Breast epithelium (tissue), 4 donors: Measurements from ENCODE around the gene POC1A. TPM values are rescaled to one million over a fixed set of nuclear protein-coding genes. Genes with fewer than 3 reads are reported as not detected.

Source experiments
- DNase-seq, 2 donors: peaks; one replicate each; pipeline ENCODE4 v3.0.0-alpha.2; 2019; ENCODE audit warnings: low spot score in 2 of 2
- H3K27ac ChIP-seq, 2 donors: fragments of 200-600 bp; sonication (generic) in 1 of 2; one replicate each; pipeline ENCODE4 v1.5.1; 2016 to 2019; ENCODE audit warnings: mild to moderate bottlenecking in 1 of 2
- H3K27me3 ChIP-seq, 2 donors: fragments of 200-600 bp; sonication (generic) in 1 of 2; one replicate each; pipeline versions ENCODE4 v1.5.1 to v1.6.0; 2017 to 2019; ENCODE audit warnings: control low read depth in 1 of 2, mild to moderate bottlenecking in 1 of 2
- H3K36me3 ChIP-seq: fragments of 200-600 bp; one replicate; pipeline ENCODE4 v1.5.1; 2019
- H3K4me1 ChIP-seq, 2 donors: fragments of 200-600 bp; sonication (generic); one replicate each; pipeline ENCODE4 v1.5.1; 2016 to 2019; ENCODE audit warnings: control low read depth in 1 of 2
- H3K4me3 ChIP-seq, 3 donors: fragments of 200-600 bp; sonication (generic); 1 replicate in 2 of 3; 2 replicates in 1 of 3; pipeline ENCODE4 v1.5.1; 2016 to 2019; ENCODE audit warnings: mild to moderate bottlenecking in 3 of 3, moderate library complexity in 2 of 3
- H3K9me3 ChIP-seq, 2 donors: fragments of 200-600 bp; sonication (generic) in 1 of 2; one replicate each; pipeline ENCODE4 v1.5.1; 2016 to 2019; ENCODE audit warnings: control low read depth in 1 of 2
- POLR2A ChIP-seq: fragments of 450-650 bp; IDR thresholded peaks from one replicate; pipeline ENCODE4 v1.6.1; 2016; ENCODE audit warnings: antibody characterized with exemption, mild to moderate bottlenecking, moderate library complexity
- POLR2AphosphoS5 ChIP-seq, 3 donors: sonication (generic); formaldehyde crosslinking; IDR thresholded peaks; one replicate each; pipeline ENCODE4 v1.6.1; 2017; ENCODE audit warnings: antibody characterized with exemption in 3 of 3
- intact Hi-C: fragments of 100-400 bp; cut with DNase I; formaldehyde crosslinking; loops from one replicate; pipeline ENCODE4 v1.15.1; 2023; ENCODE audit warnings: low total_unique reads
- total RNA-seq, 3 donors: library from RNA; depleted of rRNA; stranded (reverse); fragments of >200 nt; gene quantifications; one replicate each; pipeline ENCODE4 v1.1.0, GENCODE V29; 2016
- TF ChIP-seq, protein P1 (sequence below), 3 donors: fragments of 450-650 bp; IDR thresholded peaks; one replicate each; pipeline ENCODE4 v1.5.1; 2016 to 2017; ENCODE audit warnings: antibody characterized with exemption in 3 of 3, mild to moderate bottlenecking in 3 of 3, moderate library complexity in 3 of 3

The POC1A gene
- total RNA-seq, 3 donors from 2014 or later, result 1.9 to 2.7 (median 2.6) TPM

DNA sequence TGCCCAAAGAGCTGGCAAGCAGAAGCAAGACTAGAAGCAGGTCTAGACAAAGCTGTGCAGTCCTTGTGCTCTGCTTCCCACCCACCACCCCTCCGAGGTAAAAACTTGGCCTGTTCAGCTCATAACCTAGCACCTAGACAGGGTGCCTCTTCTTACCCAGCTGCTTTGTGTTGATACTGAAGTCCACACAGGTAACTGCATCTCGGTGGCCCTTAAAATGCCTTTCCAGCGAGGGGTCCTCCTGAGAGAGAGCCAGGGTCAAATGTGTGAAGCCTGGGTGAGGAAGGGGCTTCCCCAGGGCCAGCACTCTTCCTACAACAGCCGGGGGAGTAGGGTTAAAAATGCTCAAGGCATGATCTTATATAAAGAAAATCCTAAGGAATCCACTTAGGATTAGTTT, 3.4 kb downstream of the POC1A start:
- Histone ChIP-seq H3K27me3 (no peaks in the 10 kb centered on the region), H3K36me3 (no peaks in the 10 kb centered on the region), H3K27ac (no peak overlapping the region), H3K4me1 (peaks cover 0 to 10% of the 10 kb centered on the region in 2 donors), H3K9me3 (no peaks in the 10 kb centered on the region), H3K4me3 (no peak overlapping the region)
- TF ChIP-seq, protein P1, sequence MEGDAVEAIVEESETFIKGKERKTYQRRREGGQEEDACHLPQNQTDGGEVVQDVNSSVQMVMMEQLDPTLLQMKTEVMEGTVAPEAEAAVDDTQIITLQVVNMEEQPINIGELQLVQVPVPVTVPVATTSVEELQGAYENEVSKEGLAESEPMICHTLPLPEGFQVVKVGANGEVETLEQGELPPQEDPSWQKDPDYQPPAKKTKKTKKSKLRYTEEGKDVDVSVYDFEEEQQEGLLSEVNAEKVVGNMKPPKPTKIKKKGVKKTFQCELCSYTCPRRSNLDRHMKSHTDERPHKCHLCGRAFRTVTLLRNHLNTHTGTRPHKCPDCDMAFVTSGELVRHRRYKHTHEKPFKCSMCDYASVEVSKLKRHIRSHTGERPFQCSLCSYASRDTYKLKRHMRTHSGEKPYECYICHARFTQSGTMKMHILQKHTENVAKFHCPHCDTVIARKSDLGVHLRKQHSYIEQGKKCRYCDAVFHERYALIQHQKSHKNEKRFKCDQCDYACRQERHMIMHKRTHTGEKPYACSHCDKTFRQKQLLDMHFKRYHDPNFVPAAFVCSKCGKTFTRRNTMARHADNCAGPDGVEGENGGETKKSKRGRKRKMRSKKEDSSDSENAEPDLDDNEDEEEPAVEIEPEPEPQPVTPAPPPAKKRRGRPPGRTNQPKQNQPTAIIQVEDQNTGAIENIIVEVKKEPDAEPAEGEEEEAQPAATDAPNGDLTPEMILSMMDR (IDR thresholded peaks at IDR 0.05), result no peak
- no peak for TF ChIP-seq POLR2AphosphoS5 (IDR thresholded peaks at IDR 0.05)
- no peak for TF ChIP-seq POLR2A
- no peak for DNase-seq
- intact Hi-C loops, result loop anchor here (5.0 kb wide), 1 partner anchor 94 kb away; the partner anchor contains the start of gene DUSP7

DNA sequence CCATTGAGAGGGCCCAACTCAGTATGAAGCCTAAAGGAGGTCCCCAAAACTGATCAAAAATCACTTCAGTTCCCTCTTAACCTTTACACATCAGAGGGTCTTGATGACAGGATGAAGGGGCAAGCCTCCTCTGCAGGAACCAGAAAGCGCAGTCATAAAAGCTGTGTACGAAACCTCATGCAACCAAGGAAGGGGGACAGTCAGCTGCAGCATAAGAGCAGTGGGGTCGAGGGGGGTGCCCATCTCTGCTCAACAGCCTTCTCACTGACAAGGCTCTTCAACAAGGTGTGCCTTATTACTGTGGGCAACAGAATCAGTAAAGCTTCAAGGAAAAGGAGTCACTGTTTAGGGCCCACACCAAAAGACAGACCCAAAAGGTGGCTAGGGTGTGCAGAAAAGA, 3.9 kb downstream of the POC1A start:
- Histone ChIP-seq H3K4me3 (no peak overlapping the region), H3K4me1 (peaks cover 0 to 10% of the 10 kb centered on the region in 2 donors), H3K27me3 (no peaks in the 10 kb centered on the region), H3K36me3 (no peaks in the 10 kb centered on the region), H3K9me3 (no peaks in the 10 kb centered on the region), H3K27ac (no peak overlapping the region)
- intact Hi-C loops, result loop anchor here (5.0 kb wide), 1 partner anchor 93 kb away; the partner anchor contains the start of gene DUSP7
- no peak for DNase-seq
- TF ChIP-seq, protein P1 (IDR thresholded peaks at IDR 0.05), result no peak
- no peak for TF ChIP-seq POLR2A
- TF ChIP-seq POLR2AphosphoS5 (IDR thresholded peaks at IDR 0.05), result no peak

DNA sequence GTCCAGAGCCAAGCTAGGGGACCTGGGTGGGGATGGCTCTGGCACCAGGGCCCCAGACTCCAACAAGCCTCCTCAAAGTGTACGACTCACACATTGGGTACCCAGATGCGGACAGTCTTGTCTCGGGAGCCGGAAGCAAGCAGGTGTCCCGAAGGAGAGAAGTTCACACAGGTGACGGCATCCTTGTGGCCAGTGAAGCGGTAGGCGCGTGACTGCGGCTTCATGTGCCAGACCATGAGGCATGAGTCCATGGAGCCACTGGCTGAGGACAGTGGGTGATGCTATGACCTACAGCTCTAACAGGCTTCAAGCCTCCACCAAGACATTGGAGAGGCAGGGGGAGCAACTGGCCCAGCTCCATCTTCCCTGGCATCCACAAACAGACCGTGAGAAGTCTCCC, 4.5 kb downstream of the POC1A start:
- H3K27me3 ChIP-seq, result no peaks in the 10 kb centered on the region
- intact Hi-C loops, result loop anchor here (5.0 kb wide), 1 partner anchor 92 kb away; the partner anchor contains the start of gene DUSP7
- no peak for DNase-seq

DNA sequence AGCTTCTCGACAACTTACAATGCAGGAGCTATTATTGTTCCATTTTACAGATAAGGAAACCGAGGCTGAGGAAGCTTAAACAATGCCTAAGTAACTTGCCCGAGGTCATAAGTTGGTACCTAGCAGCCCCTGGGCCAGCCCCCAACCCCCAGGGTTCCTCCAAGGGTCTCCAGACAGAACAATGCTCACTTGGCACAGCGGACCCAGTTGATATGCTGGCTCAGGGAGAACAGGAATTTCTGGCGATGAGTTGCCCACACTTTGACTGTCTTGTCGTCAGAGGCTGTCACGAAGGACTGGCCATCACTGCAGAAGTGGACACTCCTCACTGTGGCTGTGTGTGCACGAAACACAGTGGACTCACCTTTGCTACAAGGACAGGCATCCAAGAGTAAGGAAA, 5.2 kb downstream of the POC1A start:
- peaks cover 0 to 7% of the 10 kb centered on the region in 2 donors for H3K4me1 ChIP-seq

More for the DNA sequence above, 4.5 kb downstream of the POC1A start:
- H3K4me1 ChIP-seq, result peaks cover 0 to 7% of the 10 kb centered on the region in 2 donors
- H3K9me3 ChIP-seq, result no peaks in the 10 kb centered on the region
- H3K4me3 ChIP-seq, result no peak overlapping the region
- H3K27ac ChIP-seq, result no peak overlapping the region
- TF ChIP-seq POLR2AphosphoS5 (IDR thresholded peaks at IDR 0.05), result no peak
- TF ChIP-seq, protein P1 (IDR thresholded peaks at IDR 0.05), result no peak
- no peak for TF ChIP-seq POLR2A
- H3K36me3 ChIP-seq, result no peaks in the 10 kb centered on the region

DNA sequence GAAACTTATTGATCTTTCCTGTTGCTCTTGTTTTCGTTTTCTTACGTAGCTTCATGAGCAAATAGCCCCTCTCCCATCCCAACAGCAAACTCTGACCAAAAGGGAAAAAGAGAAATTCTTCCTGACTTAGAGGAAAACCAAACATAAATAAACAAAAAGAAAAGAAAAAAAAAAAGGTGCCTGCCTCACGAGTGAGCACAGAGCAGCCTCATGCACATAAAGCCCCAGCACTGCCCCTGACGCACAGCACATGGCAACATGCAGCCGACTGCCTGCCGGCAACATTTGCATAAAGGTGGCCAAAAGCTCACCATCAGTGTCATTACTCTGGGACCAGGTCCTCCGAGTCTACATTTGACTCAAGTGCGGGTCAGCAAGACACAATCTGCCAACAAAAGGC, 6.4 kb downstream of the POC1A start:
- intact Hi-C loops, result no loop called here
- DNase-seq, result no peak
- Histone ChIP-seq H3K27ac (no peak overlapping the region), H3K9me3 (no peaks in the 10 kb centered on the region), H3K36me3 (no peaks in the 10 kb centered on the region), H3K4me3 (no peak overlapping the region), H3K4me1 (no peaks in the 10 kb centered on the region), H3K27me3 (no peaks in the 10 kb centered on the region)
- no peak for TF ChIP-seq POLR2A
- TF ChIP-seq, protein P1 (IDR thresholded peaks at IDR 0.05), result no peak

More for the DNA sequence above, 5.2 kb downstream of the POC1A start:
- intact Hi-C loops, result no loop called here
- Histone ChIP-seq H3K27ac (no peak overlapping the region), H3K9me3 (no peaks in the 10 kb centered on the region), H3K36me3 (no peaks in the 10 kb centered on the region), H3K27me3 (no peaks in the 10 kb centered on the region), H3K4me3 (no peak overlapping the region)
- TF ChIP-seq POLR2A, result no peak
- TF ChIP-seq, protein P1 (IDR thresholded peaks at IDR 0.05), result no peak
- no peak for TF ChIP-seq POLR2AphosphoS5 (IDR thresholded peaks at IDR 0.05)
- no peak for DNase-seq
